AG10803 (cell line): Measurements from ENCODE around the gene TMEM50B.
A peak's percentile ranks its signal among the peaks of the same experiment; 100 is the strongest.
"Not testable (repeated sequence)": the region's sequence is repeated elsewhere in the genome, so short reads cannot be mapped to it uniquely, and the experiment has no call there.

Experiments
- DNase-seq: peaks from one replicate; pipeline ENCODE4 v3.0.0; 2010; ENCODE audit warnings: low read depth
- H3K4me3 ChIP-seq: 2 replicates; pipeline ENCODE4 v1.5.1; 2011; ENCODE audit warnings: mild to moderate bottlenecking, low read length, control low read depth
- CTCF ChIP-seq: conservative IDR thresholded peaks from 2 replicates; pipeline ENCODE4 v1.5.1; 2011; ENCODE audit warnings: mild to moderate bottlenecking, low read length, control low read depth, inconsistent platforms

Gene TMEM50B

GRCh38 chr21:33419538-33420123 is 60.1 kb downstream of the TMEM50B start:
- TF ChIP-seq CTCF: no peak
- peak; percentile 42 for DNase-seq
- H3K4me3 ChIP-seq: no peak overlapping the region

DNA sequence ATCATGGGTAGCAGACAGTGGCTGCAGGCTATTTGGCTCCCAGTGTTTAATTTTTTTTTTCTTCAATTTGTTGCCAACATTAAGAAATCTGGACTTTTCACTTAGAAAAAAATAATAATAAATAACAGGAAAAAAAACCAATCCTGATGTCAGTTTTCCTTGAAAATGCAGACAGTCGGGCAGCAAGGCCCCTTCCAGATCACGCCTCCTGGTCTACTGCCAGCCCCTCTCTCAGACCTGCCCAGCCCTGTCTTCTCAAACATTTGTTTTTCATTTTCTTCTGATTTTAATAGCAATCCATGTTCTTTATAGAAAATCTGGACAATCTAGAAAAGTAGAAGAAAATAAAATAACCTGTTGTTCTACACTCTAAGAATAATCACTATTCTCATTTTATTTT is 61.1 kb downstream of the TMEM50B start:
- peak; percentile 79 for DNase-seq
- no peak for TF ChIP-seq CTCF
- H3K4me3 ChIP-seq: no peak overlapping the region

GRCh38 chr21:33414926-33415325 is 64.8 kb downstream of the TMEM50B start:
- TF ChIP-seq CTCF: no peak
- DNase-seq: no peak
- no peak overlapping the region for H3K4me3 ChIP-seq

DNA sequence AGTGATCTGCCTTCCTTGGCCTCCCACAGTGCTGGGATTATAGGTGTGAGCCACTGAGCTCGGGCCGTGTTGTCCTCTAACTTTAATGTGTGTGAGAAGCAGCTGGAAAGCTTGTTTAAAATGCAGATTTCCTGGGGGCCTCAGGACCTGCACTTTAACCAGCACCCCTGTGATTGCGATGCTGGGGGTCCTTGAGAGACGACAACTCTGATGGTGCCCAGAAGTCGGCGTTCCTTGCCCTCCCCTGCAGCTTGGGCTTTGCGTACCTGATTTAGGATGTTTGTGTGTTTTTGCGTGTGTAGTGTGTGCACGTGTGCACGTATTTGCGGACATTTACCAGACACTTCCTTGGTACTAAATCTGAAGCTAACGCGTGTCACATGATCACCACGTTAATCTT is 65.7 kb downstream of the TMEM50B start:
- TF ChIP-seq CTCF: no peak
- no peak overlapping the region for H3K4me3 ChIP-seq
- DNase-seq: no peak

DNA sequence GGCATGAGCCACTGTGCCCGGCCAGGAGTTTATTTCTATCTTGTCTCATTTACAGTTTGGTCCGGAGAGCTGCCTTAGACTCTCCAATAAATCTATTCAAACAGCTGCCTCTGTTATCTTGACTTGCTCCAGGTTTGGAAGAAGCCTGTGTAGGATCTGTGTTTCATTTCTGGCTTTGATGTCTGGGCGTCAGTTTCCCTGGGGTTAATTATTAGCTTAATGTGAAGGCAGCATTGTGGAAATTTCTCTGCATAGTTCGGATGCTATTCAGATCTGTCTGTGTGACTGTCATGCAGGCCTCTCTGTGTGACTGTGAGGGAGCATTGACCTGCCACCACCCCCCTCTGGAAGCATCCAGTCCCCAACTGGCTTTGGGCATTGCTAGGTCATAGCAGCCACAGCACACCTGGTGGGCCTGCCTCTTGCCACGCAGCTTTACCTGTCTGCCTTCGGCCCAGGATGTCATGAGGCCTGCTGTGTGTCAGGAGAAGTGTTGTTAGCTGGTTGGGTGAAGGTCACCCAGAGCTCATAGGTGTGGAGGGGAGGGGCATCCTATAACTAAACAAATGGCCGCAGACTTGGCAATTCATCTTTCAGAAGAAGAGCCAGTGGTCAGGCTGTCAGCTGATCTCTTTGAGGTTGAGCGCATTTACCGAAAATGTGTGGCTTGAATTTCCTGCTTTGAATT is 66.8 kb downstream of the TMEM50B start:
- TF ChIP-seq CTCF: no peak
- DNase-seq: no peak

DNA sequence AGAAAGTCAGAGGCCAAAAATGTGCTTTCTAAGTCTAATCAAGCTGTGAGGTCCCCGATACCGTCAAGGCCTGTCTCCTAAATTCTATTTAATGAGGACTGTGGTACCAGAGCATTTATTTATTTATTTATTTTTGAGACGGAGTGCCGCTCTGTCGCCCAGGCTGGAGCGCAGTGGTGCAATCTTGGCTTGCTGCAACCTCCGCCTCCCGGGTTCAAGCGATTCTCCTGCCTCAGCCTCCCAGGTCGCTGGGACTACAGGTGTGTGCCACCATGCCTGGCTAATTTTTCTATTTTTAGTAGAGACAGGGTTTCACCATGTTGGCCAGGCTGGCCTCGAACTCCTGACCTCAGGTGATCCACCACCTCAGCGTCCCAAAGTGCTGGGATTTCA is 67.3 kb downstream of the TMEM50B start:
- not testable (repeated sequence) for H3K4me3 ChIP-seq, DNase-seq

More for the DNA sequence above, 66.8 kb downstream of the TMEM50B start:
- H3K4me3 ChIP-seq: no peak overlapping the region

- no peak overlapping the region for H3K4me3 ChIP-seq
- no peak for DNase-seq
- no peak for TF ChIP-seq CTCF
Measured at GRCh38 chr21:33411949-33412430, 67.8 kb downstream of the TMEM50B start.
